ENCODE measurements around the gene WDR45. TPM values are rescaled to one million over a fixed set of nuclear protein-coding genes. Genes with fewer than 3 reads are reported as not detected.

WDR45 gene
- total RNA-seq, 2 experiments from 2014 or later, result 51.1 to 58.7 TPM

- H3K9me3 Mint-ChIP-seq, result no peaks in the 10 kb centered on the region
- DNase-seq, result no peak
- peaks cover 6% of the 10 kb centered on the region for H3K36me3 Mint-ChIP-seq (ENCODE audit: low read depth)
- ChIA-PET CTCF (no interaction called here), POLR2A (no interaction called here)
- H3K4me3 Mint-ChIP-seq, result no peak overlapping the region
- H3K27ac Mint-ChIP-seq, result no peak overlapping the region
- no peaks in the 10 kb centered on the region for H3K27me3 Mint-ChIP-seq
- H3K4me1 Mint-ChIP-seq, result peaks cover 11% of the 10 kb centered on the region
Measured at GRCh38 chrX:49103637-49104036, 23.9 kb upstream of the WDR45 start.

GRCh38 chrX:49102190-49102589, 22.5 kb upstream of the WDR45 start:
- CTCF ChIA-PET, result no interaction called here
- peak overlapping the region; percentile 30 for H3K4me3 Mint-ChIP-seq
- H3K9me3 Mint-ChIP-seq, result no peaks in the 10 kb centered on the region
- POLR2A ChIA-PET, result interaction anchor here (1.7 to 2.1 kb wide), 2 partner anchors 9 to 22 kb away, joined by 9 to 10 read pairs; partner anchors contain the start of gene WDR45
- H3K27me3 Mint-ChIP-seq, result no peaks in the 10 kb centered on the region
- DNase-seq, result no peak
- peaks cover 4% of the 10 kb centered on the region for H3K36me3 Mint-ChIP-seq (ENCODE audit: low read depth)
- H3K4me1 Mint-ChIP-seq, result peaks cover 11% of the 10 kb centered on the region
- H3K27ac Mint-ChIP-seq, result no peak overlapping the region

- Mint-ChIP-seq H3K27me3 (no peaks in the 10 kb centered on the region), H3K9me3 (no peaks in the 10 kb centered on the region), H3K4me1 (peaks cover 11% of the 10 kb centered on the region), H3K27ac (peak overlapping the region; percentile 92), H3K36me3 (ENCODE audit: low read depth) (peaks cover 4% of the 10 kb centered on the region), H3K4me3 (peak overlapping the region; percentile 87)
- ChIA-PET CTCF (interaction anchor here (1.0 kb wide), 1 partner anchor 54 kb away, joined by 5 read pairs; no protein-coding TSS in a partner anchor), POLR2A (interaction anchor here (1.0 to 2.1 kb wide), 4 partner anchors 9 to 21 kb away, joined by 3 to 10 read pairs (median 7); partner anchors contain the start of gene WDR45)
- no peak for DNase-seq
Measured at GRCh38 chrX:49101629-49101984, 21.9 kb upstream of the WDR45 start.

GRCh38 chrX:49100704-49101628, 21.3 kb upstream of the WDR45 start:
- peak; percentile 91 for DNase-seq
- Mint-ChIP-seq H3K4me3 (peak overlapping the region; percentile 87), H3K36me3 (ENCODE audit: low read depth) (peaks cover 2% of the 10 kb centered on the region), H3K27ac (peak overlapping the region; percentile 92), H3K27me3 (no peaks in the 10 kb centered on the region), H3K9me3 (no peaks in the 10 kb centered on the region), H3K4me1 (peaks cover 11% of the 10 kb centered on the region)
- CTCF ChIA-PET, result interaction anchor here (1.0 kb wide), 2 partner anchors 55 to 59 kb away, joined by 4 to 5 read pairs; no protein-coding TSS in a partner anchor
- POLR2A ChIA-PET, result interaction anchor here (0.8 to 2.1 kb wide), 5 partner anchors 10 to 55 kb away, joined by 3 to 10 read pairs (median 5); partner anchors contain the start of gene WDR45

GRCh38 chrX:49096419-49096818, 16.7 kb upstream of the WDR45 start:
- Mint-ChIP-seq H3K9me3 (no peaks in the 10 kb centered on the region), H3K27ac (no peak overlapping the region), H3K36me3 (ENCODE audit: low read depth) (no peaks in the 10 kb centered on the region), H3K4me1 (peaks cover 5% of the 10 kb centered on the region), H3K27me3 (no peaks in the 10 kb centered on the region), H3K4me3 (no peak overlapping the region)
- no peak for DNase-seq
- CTCF ChIA-PET, result interaction anchor here (0.6 to 0.7 kb wide), 2 partner anchors 43 to 204 kb away, joined by 3 read pairs; no protein-coding TSS in a partner anchor
- POLR2A ChIA-PET, result no interaction called here

GRCh38 chrX:49089553-49089952, 9.9 kb upstream of the WDR45 start:
- Mint-ChIP-seq H3K36me3 (ENCODE audit: low read depth) (no peaks in the 10 kb centered on the region), H3K4me1 (no peaks in the 10 kb centered on the region), H3K27me3 (no peaks in the 10 kb centered on the region), H3K4me3 (no peak overlapping the region), H3K27ac (no peak overlapping the region), H3K9me3 (no peaks in the 10 kb centered on the region)
- no peak for DNase-seq
- POLR2A ChIA-PET, result interaction anchor here (1.2 kb wide), 1 partner anchor 11 kb away, joined by 5 read pairs; no protein-coding TSS in a partner anchor
- CTCF ChIA-PET, result no interaction called here

- CTCF ChIA-PET, result no interaction called here
- POLR2A ChIA-PET, result no interaction called here
- Mint-ChIP-seq H3K27ac (peak overlapping the region; percentile 31), H3K4me3 (peak overlapping the region; percentile 13), H3K4me1 (peaks cover 20% of the 10 kb centered on the region), H3K9me3 (no peaks in the 10 kb centered on the region), H3K27me3 (no peaks in the 10 kb centered on the region), H3K36me3 (ENCODE audit: low read depth) (peaks cover 9% of the 10 kb centered on the region)
- no peak for DNase-seq
Measured at GRCh38 chrX:49082271-49082871, 2.7 kb upstream of the WDR45 start.

- no peak for DNase-seq
- Mint-ChIP-seq H3K4me3 (no peak overlapping the region), H3K4me1 (peaks cover 33% of the 10 kb centered on the region), H3K27ac (no peak overlapping the region), H3K9me3 (no peaks in the 10 kb centered on the region), H3K36me3 (ENCODE audit: low read depth) (peaks cover 32% of the 10 kb centered on the region), H3K27me3 (no peaks in the 10 kb centered on the region)
- ChIA-PET CTCF (no interaction called here), POLR2A (no interaction called here)
Measured at GRCh38 chrX:49077941-49078340, 1.7 kb downstream of the WDR45 start.

- ChIA-PET CTCF (no interaction called here), POLR2A (no interaction called here)
- H3K9me3 Mint-ChIP-seq, result no peaks in the 10 kb centered on the region
- H3K4me1 Mint-ChIP-seq, result peaks cover 35% of the 10 kb centered on the region
- peaks cover 47% of the 10 kb centered on the region for H3K36me3 Mint-ChIP-seq (ENCODE audit: low read depth)
- H3K27ac Mint-ChIP-seq, result no peak overlapping the region
- no peaks in the 10 kb centered on the region for H3K27me3 Mint-ChIP-seq
- H3K4me3 Mint-ChIP-seq, result no peak overlapping the region
- no peak for DNase-seq
Measured at GRCh38 chrX:49075347-49075746, 4.3 kb downstream of the WDR45 start.

- peaks cover 42% of the 10 kb centered on the region for H3K36me3 Mint-ChIP-seq (ENCODE audit: low read depth)
- ChIA-PET CTCF (no interaction called here), POLR2A (interaction anchor here (1.1 kb wide), 2 partner anchors 17 to 99 kb away, joined by 4 read pairs; no protein-coding TSS in a partner anchor)
- DNase-seq, result peak; percentile 92
- H3K27me3 Mint-ChIP-seq, result no peaks in the 10 kb centered on the region
- H3K4me3 Mint-ChIP-seq, result peak within 1 kb of the TSS; percentile 78
- H3K4me1 Mint-ChIP-seq, result peaks cover 29% of the 10 kb centered on the region
- H3K27ac Mint-ChIP-seq, result peak within 1 kb of the TSS; percentile 71
- no peaks in the 10 kb centered on the region for H3K9me3 Mint-ChIP-seq
Measured at GRCh38 chrX:49073601-49074575, 5.8 kb downstream of the WDR45 start, which contains the start of gene PRAF2. TSS of gene PRAF2 (minus strand) at chrX:49074002. CDS start at chrX:49073987, 15 bp downstream.

GRCh38 chrX:49072712-49073095, 7.0 kb downstream of the WDR45 start:
- POLR2A ChIA-PET, result no interaction called here
- peak overlapping the region; percentile 78 for H3K4me3 Mint-ChIP-seq
- DNase-seq, result no peak
- H3K27ac Mint-ChIP-seq, result no peak overlapping the region
- peaks cover 38% of the 10 kb centered on the region for H3K36me3 Mint-ChIP-seq (ENCODE audit: low read depth)
- H3K27me3 Mint-ChIP-seq, result no peaks in the 10 kb centered on the region
- CTCF ChIA-PET, result no interaction called here
- no peaks in the 10 kb centered on the region for H3K9me3 Mint-ChIP-seq
- peaks cover 24% of the 10 kb centered on the region for H3K4me1 Mint-ChIP-seq

- Mint-ChIP-seq H3K4me3 (no peak overlapping the region), H3K27ac (no peak overlapping the region), H3K36me3 (ENCODE audit: low read depth) (peaks cover 38% of the 10 kb centered on the region), H3K4me1 (peaks cover 24% of the 10 kb centered on the region), H3K27me3 (no peaks in the 10 kb centered on the region), H3K9me3 (no peaks in the 10 kb centered on the region)
- POLR2A ChIA-PET, result no interaction called here
- CTCF ChIA-PET, result no interaction called here
- no peak for DNase-seq
Measured at GRCh38 chrX:49071877-49072711, 7.6 kb downstream of the WDR45 start.
